GM19395 (cell line): ENCODE data around the gene RAET1E.
A peak's percentile ranks its signal among the peaks of the same experiment; 100 is the strongest.
"Not testable (repeated sequence)": the region's sequence is repeated elsewhere in the genome, so short reads cannot be mapped to it uniquely, and the experiment has no call there.

Source experiments
- ATAC-seq: cut with Tn5 transposase; IDR thresholded peaks from one replicate; pipeline ENCODE4 v1.9.1; 2021; ENCODE audit warnings: mild to moderate bottlenecking, moderate library complexity; ENCODE audit not compliant: unreplicated experiment

The RAET1E gene, protein sequence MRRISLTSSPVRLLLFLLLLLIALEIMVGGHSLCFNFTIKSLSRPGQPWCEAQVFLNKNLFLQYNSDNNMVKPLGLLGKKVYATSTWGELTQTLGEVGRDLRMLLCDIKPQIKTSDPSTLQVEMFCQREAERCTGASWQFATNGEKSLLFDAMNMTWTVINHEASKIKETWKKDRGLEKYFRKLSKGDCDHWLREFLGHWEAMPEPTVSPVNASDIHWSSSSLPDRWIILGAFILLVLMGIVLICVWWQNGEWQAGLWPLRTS

GRCh38 chr6:149897855-149898744, at the start of gene RAET1E:
Gene RAET1E (minus strand): TSS chr6:149898113. CDS start chr6:149890901, 7,212 bp downstream.
- no peak for ATAC-seq

- not testable (repeated sequence) for ATAC-seq
Observed at GRCh38 chr6:149947533-149947932, 49.6 kb upstream of the RAET1E start.

DNA sequence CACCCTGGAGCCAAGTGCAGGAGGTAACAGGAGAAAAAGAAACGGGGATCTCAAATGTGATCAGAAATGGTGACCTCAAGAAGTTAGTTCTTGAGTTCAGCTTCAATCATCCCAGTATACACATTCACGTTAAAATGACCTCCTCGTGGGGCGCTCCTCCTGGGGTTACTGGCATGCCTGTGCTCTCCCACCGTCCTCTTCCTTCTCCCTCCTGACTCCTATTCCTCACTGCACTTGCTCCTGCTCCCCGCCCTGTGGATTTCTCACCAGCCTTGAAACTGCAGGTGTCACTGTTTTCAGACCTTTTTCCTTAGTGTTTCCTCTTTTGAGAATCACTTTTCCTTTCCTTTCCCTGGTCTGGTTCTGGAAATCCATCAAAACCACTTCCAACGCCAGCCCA, 48.7 kb upstream of the RAET1E start:
- ATAC-seq, result not testable (repeated sequence)

- ATAC-seq, result not testable (repeated sequence)
Observed at GRCh38 chr6:149945276-149945675, 47.4 kb upstream of the RAET1E start.

GRCh38 chr6:149943321-149943720, 45.4 kb upstream of the RAET1E start:
- not testable (repeated sequence) for ATAC-seq

- ATAC-seq, result no peak
Observed at GRCh38 chr6:149942461-149942829, 44.5 kb upstream of the RAET1E start.

DNA sequence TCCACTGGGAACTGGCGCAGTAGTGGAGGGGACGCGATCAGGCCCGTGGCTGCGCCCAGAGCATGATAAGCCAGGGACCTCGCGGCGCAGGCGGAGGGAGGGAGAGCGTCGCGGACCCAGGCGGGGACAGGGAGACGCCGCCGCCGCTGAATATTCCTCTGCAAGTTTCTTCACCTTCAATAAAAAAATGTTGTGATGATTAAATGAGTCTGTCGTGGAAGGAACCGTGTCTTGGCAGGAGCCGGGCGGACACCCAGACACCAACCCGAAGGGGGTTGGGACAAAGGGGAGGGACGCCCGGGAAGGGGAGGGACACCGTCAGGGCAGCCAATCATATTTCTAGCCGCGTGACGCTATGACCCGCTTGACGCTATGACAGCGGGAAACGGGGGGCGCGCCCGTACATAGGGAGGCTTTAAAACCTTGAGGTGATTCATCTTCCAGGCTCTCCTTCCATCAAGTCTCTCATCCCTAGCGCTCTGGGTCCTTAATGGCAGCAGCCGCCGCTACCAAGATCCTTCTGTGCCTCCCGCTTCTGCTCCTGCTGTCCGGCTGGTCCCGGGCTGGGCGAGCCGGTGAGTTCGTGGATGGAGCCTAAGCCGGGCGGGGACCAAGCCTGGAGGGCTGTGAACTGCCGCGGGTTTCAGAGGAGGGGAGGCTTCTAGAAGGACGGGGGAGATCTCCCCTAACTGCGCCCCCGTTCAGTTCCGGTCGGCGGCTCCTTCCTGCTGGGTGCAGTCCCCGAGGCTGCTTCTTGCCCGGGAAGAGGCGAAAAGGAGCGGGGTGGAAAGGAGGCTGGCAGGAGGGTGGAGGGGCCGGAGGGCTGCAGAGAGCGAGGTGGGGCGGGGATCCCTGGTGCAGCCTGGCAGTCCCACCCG, 43.9 kb upstream of the RAET1E start, which contains the start of gene ULBP2:
Gene ULBP2, plus strand, starts transcription at position 432 of the 878 bp plus-strand sequence. Its CDS starts 59 bp downstream, at position 491.
- no peak for ATAC-seq

DNA sequence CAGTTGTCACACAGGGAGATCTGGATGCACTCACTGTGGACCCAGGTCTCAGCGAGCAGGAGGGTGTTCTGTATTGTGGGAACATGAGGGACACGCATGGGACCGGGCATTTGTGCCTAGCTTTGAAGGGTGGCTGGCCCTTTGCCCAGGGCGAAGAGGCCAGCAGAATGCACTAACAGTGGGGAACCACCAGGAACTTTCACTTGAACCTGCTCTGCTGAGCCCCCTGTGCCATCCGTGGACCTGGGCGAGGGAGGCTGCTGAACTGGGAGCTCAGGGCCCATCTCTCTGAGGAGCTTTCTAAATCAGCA, 42.7 kb upstream of the RAET1E start:
- no peak for ATAC-seq

DNA sequence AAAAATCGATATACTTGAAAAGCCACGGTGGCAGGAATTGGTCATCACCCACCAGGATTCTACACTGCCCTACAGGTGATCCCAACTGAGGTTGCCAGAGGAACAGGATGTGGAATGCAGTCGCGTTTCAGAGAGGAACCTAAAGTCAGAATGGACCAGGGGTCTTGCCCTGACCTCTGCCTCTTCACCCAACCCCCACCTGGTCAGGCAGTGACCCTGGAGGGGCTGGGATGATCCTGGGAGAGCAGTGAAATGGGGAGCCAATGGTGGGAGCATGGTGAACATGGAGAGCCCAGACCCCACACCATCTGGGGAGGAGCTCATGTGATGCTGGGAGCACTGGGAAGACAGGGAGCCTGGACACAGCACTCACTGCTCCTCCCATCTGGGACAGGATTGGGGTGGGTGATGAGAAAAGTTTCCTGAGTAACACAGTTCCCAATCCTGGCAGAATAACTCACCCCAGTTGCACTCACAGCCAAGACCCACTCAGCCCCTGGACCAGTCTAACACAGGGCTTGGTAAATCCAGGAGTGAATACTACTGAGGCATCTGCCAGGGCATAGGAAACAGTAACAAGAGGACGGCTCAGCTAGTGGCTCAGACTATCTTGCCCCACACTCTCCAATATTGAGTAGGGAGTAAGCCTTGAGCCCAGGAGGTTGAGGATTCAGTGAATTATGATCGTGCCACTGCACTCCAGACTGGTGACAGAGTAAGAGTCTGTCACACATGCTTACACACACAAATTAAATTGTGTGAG, 42.2 kb upstream of the RAET1E start:
- ATAC-seq, result no peak

DNA sequence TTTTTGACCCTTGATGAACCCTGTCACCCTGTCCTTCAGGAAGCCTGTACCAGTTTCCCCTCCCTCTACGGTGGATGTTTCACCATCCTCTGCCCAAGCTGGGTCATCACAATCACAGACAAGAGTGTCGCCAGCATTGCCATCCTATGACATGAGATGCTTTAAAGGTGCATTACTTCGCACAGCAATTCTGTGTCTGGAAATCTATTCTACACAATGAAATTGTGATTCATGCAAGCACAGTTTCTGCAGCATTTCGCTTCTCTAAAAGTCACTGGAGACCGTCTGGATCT, 41.4 kb upstream of the RAET1E start:
- ATAC-seq, result no peak

- peak; percentile 90 for ATAC-seq
Observed at GRCh38 chr6:149938571-149939355, 40.9 kb upstream of the RAET1E start.

DNA sequence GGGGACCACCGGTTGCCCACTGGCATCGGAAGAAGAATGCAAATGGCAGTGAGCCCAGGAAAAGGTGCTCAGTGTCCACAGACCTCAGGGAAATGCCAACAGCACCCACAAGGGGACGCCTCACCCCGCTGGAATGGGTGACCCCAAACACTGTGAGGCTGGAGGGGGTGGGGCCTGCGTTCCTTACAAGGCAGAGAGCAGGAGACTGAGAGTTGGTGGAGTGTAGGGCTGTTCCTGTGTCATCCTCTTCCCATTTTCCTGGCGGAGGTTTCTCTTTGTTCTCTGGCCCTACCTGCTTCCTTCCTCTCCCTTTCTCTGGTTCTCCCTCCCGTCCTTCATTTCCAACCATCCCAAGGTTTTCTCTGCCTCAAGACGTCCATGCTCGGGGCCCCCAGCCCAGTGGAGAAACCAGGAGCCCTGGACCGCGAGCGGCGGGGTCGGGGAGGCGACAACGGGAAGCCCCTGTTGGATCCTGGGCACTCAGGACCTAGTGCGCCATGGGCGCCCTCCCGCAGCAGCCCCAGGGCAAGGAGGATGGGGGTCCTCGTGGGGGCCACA, 40.2 kb upstream of the RAET1E start:
- not testable (repeated sequence) for ATAC-seq

DNA sequence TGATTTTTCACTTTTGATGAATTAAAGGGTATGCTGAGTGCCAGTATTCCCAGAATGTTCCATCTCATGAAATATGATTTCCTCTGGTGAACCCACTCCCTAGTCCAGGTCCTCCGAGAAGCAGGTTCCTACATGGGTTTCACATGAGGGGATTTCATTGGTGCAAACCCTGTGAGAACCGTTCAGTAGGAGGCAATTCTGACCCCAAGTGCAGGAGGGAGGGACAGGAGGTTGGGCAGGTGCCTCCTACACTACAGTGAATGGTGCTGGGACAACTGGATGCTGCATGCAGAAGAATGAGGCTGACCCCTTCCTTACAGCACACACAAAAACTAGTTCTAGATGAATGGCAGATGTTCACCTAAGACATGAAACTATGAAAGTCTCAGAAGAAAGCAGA, 38.8 kb upstream of the RAET1E start:
- no peak for ATAC-seq

GRCh38 chr6:149935668-149936067, 37.8 kb upstream of the RAET1E start:
- ATAC-seq, result no peak

GRCh38 chr6:149935246-149935645, 37.3 kb upstream of the RAET1E start:
- ATAC-seq, result no peak

- no peak for ATAC-seq
Observed at GRCh38 chr6:149934249-149935156, 36.6 kb upstream of the RAET1E start.

GRCh38 chr6:149933461-149933860, 35.5 kb upstream of the RAET1E start:
- no peak for ATAC-seq

DNA sequence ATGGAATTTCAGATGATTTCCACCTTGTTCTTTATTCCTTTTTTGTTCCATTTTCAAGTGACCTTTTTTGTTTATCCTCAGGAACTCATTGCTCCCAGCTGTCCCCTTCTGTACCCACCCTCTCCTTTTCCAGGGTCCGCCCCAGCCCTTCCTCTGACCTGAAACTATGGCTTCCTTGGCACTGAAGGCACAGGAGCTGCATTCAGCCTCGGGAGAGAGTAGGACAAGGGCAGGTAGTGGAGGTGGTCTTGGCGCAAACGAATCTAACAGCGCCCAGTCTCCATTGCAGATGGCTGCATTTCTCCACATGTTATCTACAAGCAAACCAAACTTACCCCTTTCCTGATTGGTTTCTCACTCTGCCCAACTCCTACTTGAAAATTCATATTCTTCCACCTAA, 35.1 kb upstream of the RAET1E start:
- ATAC-seq, result no peak

GRCh38 chr6:149931501-149931900, 33.6 kb upstream of the RAET1E start:
- no peak for ATAC-seq
